Endothelial cell of umbilical vein (primary cell): ENCODE data around the gene TNS4.

Experiments
- FOS ChIP-seq: IDR thresholded peaks from 2 replicates; pipeline ENCODE4 v1.6.1; 2011; ENCODE audit warnings: mild to moderate bottlenecking, low read length, moderate library complexity, borderline replicate concordance; ENCODE audit not compliant: insufficient read depth
- GATA2 ChIP-seq: IDR thresholded peaks from 2 replicates; pipeline ENCODE4 v1.7.0; 2011; ENCODE audit warnings: low read depth, mild to moderate bottlenecking, moderate library complexity, mixed read lengths, low read length; ENCODE audit not compliant: insufficient read length, insufficient read depth
- JUN ChIP-seq: IDR thresholded peaks from 2 replicates; pipeline ENCODE4 v1.6.1; 2011; ENCODE audit warnings: borderline replicate concordance, low read depth; ENCODE audit not compliant: insufficient read length, insufficient read depth
- MYC ChIP-seq: IDR thresholded peaks from one replicate; pipeline ENCODE4 v1.6.1; 2011; ENCODE audit warnings: mild to moderate bottlenecking, low read depth, low read length
- POLR2AphosphoS5 ChIP-seq: IDR thresholded peaks from 2 replicates; pipeline ENCODE4 v1.6.1; 2012; ENCODE audit warnings: low read depth, mild to moderate bottlenecking, control low read depth, low read length, moderate library complexity; ENCODE audit not compliant: insufficient read depth
- TF ChIP-seq, protein P1 (sequence below), 2 donors: IDR thresholded peaks; 1 replicate in 1 of 2; 2 replicates in 1 of 2; pipeline ENCODE4 v1.5.1; 2011; ENCODE audit warnings: low read length in 2 of 2, mild to moderate bottlenecking in 2 of 2, moderate library complexity in 2 of 2, control low read depth in 1 of 2, inconsistent platforms in 1 of 2, low read depth in 1 of 2; ENCODE audit not compliant: insufficient read depth in 1 of 2; ENCODE audit errors: extremely low read depth in 1 of 2

DNA sequence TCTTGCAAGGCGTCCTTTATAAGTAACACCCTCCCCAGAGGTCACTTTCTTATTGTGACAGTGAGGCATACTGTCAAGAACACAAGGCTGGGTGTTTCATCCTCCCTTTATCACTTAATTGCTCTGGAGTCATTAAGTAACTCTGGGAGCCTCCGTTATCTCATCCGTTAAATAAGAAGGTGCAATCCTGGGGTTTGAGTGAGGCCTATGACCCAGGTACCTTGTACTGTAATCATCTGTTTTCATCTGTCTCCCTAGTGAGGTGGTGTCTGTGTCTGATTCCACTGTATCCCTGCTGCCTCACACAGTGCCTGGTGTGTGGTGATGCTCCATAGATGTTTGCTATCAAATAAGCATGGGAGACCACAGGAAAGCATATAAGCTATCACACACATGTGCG is 17.7 kb downstream of the TNS4 start:
- TF ChIP-seq GATA2 (no peak), POLR2AphosphoS5 (no peak), MYC (no peak), JUN (no peak), FOS (no peak)
- TF ChIP-seq, protein P1, sequence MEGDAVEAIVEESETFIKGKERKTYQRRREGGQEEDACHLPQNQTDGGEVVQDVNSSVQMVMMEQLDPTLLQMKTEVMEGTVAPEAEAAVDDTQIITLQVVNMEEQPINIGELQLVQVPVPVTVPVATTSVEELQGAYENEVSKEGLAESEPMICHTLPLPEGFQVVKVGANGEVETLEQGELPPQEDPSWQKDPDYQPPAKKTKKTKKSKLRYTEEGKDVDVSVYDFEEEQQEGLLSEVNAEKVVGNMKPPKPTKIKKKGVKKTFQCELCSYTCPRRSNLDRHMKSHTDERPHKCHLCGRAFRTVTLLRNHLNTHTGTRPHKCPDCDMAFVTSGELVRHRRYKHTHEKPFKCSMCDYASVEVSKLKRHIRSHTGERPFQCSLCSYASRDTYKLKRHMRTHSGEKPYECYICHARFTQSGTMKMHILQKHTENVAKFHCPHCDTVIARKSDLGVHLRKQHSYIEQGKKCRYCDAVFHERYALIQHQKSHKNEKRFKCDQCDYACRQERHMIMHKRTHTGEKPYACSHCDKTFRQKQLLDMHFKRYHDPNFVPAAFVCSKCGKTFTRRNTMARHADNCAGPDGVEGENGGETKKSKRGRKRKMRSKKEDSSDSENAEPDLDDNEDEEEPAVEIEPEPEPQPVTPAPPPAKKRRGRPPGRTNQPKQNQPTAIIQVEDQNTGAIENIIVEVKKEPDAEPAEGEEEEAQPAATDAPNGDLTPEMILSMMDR (IDR thresholded peaks at IDR 0.05; ENCODE audit: extremely low read depth in 1 of 2, insufficient read depth in 1 of 2, low read depth in 1 of 2, low read length in 2 of 2), result no peak
